HFFc6 (cell line): ENCODE data around the gene RELCH. TPM values are rescaled to one million over a fixed set of nuclear protein-coding genes. Genes with fewer than 3 reads are reported as not detected.

ENCODE experiments used
- DNase-seq: peaks from one replicate; pipeline ENCODE4 v3.0.0-alpha.2; 2018
- H3K27ac Mint-ChIP-seq: 2 replicates; pipeline ENCODE4 v1.8.0; 2020; ENCODE audit warnings: mild to moderate bottlenecking, mixed read lengths
- H3K27me3 Mint-ChIP-seq: 2 replicates; pipeline ENCODE4 v1.8.0; 2021; ENCODE audit warnings: mild to moderate bottlenecking, moderate library complexity, mixed read lengths; ENCODE audit not compliant: insufficient read depth
- H3K36me3 Mint-ChIP-seq: 2 replicates; pipeline ENCODE4 v1.8.0; 2021; ENCODE audit warnings: low read depth, mixed read lengths
- H3K4me1 Mint-ChIP-seq: 2 replicates; pipeline ENCODE4 v1.8.0; 2020; ENCODE audit warnings: low read depth, mixed read lengths
- H3K4me3 Mint-ChIP-seq: 2 replicates; pipeline ENCODE4 v1.8.0; 2020; ENCODE audit warnings: mild to moderate bottlenecking, moderate library complexity, mixed read lengths
- H3K9me3 Mint-ChIP-seq: 2 replicates; pipeline ENCODE4 v1.8.0; 2020; ENCODE audit warnings: mild to moderate bottlenecking, mixed read lengths
- CTCF ChIP-seq: fragments of 200-600 bp; sonication (generic); IDR thresholded peaks from 2 replicates; pipeline ENCODE4 v1.5.0; 2021; ENCODE audit warnings: antibody characterized with exemption, mild to moderate bottlenecking
- total RNA-seq, 6 experiments: library from RNA; stranded (reverse); fragmentation: NEBNext Ultra II Directional; extraction: Animal tissue kit (Norgen Biotek cat#: 25700); gene quantifications; 2 replicates in 1 of 6; 3 replicates in 5 of 6; pipeline ENCODE4 v1.2.3, GENCODE V29; 2021

RELCH gene
- total RNA-seq, 6 experiments from 2014 or later, result 24.6 to 30.3 (median 26.6) TPM

- Mint-ChIP-seq H3K36me3 (no peaks in the 10 kb centered on the region), H3K4me1 (peaks cover 30% of the 10 kb centered on the region), H3K9me3 (no peaks in the 10 kb centered on the region), H3K4me3 (peak overlapping the region; percentile 13; the same call in 1 of the 2 replicates), H3K27me3 (peaks cover 54% of the 10 kb centered on the region), H3K27ac (no peak overlapping the region)
- TF ChIP-seq CTCF, result no peak
- peak; percentile 79 for DNase-seq
Measured at GRCh38 chr18:62329691-62330454, 142.8 kb downstream of the RELCH start.

- no peak for DNase-seq
- TF ChIP-seq CTCF, result no peak
- H3K36me3 Mint-ChIP-seq, result no peaks in the 10 kb centered on the region
- no peak overlapping the region for H3K27ac Mint-ChIP-seq
- no peaks in the 10 kb centered on the region for H3K9me3 Mint-ChIP-seq
- H3K4me1 Mint-ChIP-seq, result peaks cover 30% of the 10 kb centered on the region
- H3K27me3 Mint-ChIP-seq, result peaks cover 51% of the 10 kb centered on the region
- H3K4me3 Mint-ChIP-seq, result no peak overlapping the region
Measured at GRCh38 chr18:62330650-62331049, 143.6 kb downstream of the RELCH start.

- Mint-ChIP-seq H3K36me3 (no peaks in the 10 kb centered on the region), H3K4me3 (no peak overlapping the region), H3K4me1 (peaks cover 24% of the 10 kb centered on the region), H3K27ac (no peak overlapping the region), H3K9me3 (no peaks in the 10 kb centered on the region), H3K27me3 (peaks cover 52% of the 10 kb centered on the region)
- TF ChIP-seq CTCF, result no peak
- no peak for DNase-seq
Measured at GRCh38 chr18:62331581-62332356, 144.7 kb downstream of the RELCH start.

- peaks cover 48% of the 10 kb centered on the region for H3K27me3 Mint-ChIP-seq
- H3K9me3 Mint-ChIP-seq, result no peaks in the 10 kb centered on the region
- H3K27ac Mint-ChIP-seq, result no peak overlapping the region
- no peaks in the 10 kb centered on the region for H3K36me3 Mint-ChIP-seq
- DNase-seq, result no peak
- peaks cover 24% of the 10 kb centered on the region for H3K4me1 Mint-ChIP-seq
- TF ChIP-seq CTCF, result no peak
- no peak overlapping the region for H3K4me3 Mint-ChIP-seq
Measured at GRCh38 chr18:62332431-62332830, 145.4 kb downstream of the RELCH start.

- Mint-ChIP-seq H3K27ac (no peak overlapping the region), H3K36me3 (no peaks in the 10 kb centered on the region), H3K4me3 (no peak overlapping the region), H3K9me3 (no peaks in the 10 kb centered on the region), H3K27me3 (peaks cover 54% of the 10 kb centered on the region), H3K4me1 (peaks cover 24% of the 10 kb centered on the region)
- DNase-seq, result no peak
- TF ChIP-seq CTCF, result no peak
Measured at GRCh38 chr18:62332964-62333695, 146.1 kb downstream of the RELCH start.
